Stimulated activated CD8-positive, alpha-beta memory T cell treated with anti-CD3 and anti-CD28 coated beads, Interleukin-2, amount 100 ng/mL, for 1 hour (primary cell): ENCODE data around the gene RANBP6.

Experiments used
- DNase-seq, 2 donors: peaks; one replicate each; pipeline ENCODE4 v3.0.0-alpha.2; 2020; ENCODE audit warnings: low read depth in 2 of 2

The RANBP6 gene

DNA sequence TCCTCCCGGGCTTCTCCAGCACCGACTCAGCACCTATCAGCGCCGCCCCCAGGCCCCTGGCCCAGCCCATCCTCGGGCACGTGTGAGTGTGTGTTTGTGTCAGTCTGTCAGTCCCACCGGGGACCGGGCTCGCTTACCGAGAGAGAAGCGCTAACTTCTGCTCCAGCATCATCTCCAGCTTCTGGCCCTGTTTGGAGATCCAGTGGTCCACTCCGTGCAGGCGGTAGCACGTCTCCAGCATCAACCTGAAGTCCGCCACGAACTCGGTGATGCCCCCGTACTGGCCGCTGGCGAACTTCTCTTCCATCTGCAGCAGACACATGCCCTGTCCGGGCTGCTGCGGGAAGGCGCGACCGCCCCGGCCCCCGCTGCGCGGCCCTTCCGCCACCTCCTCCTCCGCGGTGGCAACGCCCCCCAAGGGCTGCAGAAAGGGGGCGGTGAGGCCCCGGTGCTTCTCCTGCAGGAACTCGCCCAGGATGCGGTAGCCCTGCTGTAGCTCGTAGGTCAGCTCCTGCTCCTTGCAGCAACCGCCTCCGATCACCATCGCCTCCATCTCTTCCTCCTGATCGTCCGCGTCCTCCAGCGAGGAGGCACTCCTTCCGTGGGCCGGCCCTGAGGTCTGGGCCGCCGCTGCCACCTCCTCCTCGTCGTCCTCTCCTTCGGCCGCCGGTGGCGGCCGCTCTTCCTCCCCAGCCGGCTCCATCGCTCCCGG, 8.2 kb downstream of the RANBP6 start:
- peak; percentile 81 to 90 for DNase-seq

DNA sequence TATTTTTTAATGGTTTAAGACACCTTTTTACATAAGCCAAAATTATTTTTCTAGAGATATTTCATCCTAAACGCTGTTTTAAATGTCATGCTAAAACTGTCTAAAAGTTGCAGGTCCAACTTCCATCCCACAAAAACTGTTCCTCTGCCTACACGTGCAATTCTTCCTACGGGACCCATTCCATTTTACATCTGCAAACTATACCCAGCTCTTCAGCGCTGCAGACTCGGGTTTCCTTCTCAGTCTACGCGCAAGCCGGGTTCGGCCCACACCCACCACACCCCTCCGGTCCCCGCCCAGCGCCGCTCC, 8.7 kb downstream of the RANBP6 start:
- no peak for DNase-seq

- DNase-seq, result no peak
These were observed 14.5 kb downstream of the RANBP6 start for GRCh38 chr9:6000955-6001354.

DNA sequence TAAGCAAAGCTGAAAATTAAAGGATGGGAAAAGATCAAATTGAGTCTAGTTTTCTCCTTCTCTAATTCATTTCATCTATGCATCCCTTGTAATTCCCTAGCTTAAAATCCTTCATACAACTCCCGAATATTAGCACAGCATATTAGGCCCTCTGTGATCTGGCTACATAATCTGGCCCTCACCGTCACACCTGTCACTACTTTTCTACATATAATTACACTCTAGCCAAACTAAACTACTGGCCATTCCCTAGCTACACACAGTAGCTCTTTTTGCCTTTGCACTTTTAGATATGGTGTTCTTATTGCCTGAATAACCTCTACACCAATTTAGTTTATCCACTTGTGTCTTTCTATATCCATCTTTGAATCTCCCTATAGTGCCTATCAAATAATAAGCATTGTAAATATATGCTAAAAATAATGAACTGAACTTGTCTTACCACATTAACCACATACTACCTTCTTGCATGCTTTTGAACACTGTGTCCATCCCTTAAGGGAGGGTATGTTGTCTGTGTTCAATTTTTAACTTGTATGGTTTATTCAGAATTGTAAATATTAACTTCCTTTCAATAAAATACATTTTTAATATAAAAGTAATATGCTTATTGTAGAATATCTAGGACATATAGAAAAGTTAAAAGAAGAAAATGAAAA, 15.9 kb downstream of the RANBP6 start:
- no peak for DNase-seq

GRCh38 chr9:5994493-5994892, 20.9 kb downstream of the RANBP6 start:
- DNase-seq, result no peak

- DNase-seq, result no peak
These were observed 27.2 kb downstream of the RANBP6 start for GRCh38 chr9:5988265-5988664.

DNA sequence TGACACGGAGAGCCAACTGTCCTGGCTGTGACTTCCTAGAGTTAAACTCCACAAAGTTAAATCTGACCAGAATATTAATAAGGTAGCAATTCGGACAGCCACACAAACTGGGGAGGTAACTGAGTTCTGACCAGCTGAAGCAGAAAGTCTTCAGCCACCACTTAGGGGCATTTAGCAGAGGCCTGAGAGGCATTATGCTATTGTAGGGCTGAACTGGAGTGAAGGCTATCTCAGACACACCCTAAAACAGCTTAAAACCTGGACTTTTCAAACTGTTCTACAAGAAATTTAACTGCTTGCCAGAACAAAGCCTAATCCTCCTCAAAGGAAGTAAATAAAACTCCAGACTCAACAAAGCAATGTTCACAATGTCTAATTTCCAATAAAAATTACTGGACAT, 32.4 kb downstream of the RANBP6 start:
- DNase-seq, result no peak

GRCh38 chr9:5982317-5982716, 33.1 kb downstream of the RANBP6 start:
- DNase-seq, result no peak

DNA sequence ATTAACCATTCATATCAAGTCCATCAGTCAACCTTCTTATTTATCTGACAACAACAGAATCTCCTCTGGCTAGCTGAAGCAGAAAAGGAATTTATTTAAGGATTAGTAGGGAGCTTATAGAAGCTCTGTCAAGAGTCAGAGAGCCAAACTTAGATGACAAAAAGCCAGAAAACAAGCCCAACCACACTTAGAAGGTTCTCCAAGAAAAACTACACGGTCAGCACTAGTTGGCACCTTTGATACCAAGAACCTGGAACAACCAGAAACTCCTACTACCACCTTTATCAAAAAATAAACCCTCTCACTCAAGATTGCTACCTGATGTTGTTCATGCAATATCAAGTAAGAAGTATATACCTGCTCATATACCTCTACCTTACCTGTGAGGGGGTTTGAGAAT, 36.9 kb downstream of the RANBP6 start:
- no peak for DNase-seq

GRCh38 chr9:5976674-5977397, 38.6 kb downstream of the RANBP6 start:
- no peak for DNase-seq

DNA sequence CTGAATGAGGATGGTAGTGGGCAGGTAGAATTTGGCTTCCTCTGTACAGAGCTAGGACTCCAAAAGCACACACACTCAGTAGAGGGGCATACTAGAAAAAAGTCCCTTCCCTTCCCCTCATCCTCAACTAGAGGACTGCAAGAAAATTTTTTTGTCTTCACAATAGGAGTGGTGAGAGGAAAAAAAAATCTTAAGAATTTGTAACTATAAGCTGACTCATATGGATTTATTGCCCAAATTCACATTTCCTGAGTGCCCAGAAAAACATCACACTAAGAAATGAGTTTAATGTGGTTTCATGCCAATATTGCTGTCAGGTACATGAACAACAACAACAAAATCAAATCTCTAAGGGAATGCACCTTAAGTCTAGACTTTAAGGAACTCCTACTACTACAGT, 43.7 kb downstream of the RANBP6 start:
- DNase-seq, result no peak
